Astrocyte of the cerebellum (primary cell): ENCODE measurements around the gene OTOF.

Experiments
- DNase-seq: peaks from one replicate; pipeline ENCODE4 v3.0.0-alpha.2; 2011; ENCODE audit warnings: low read depth
- H3K4me3 ChIP-seq: 2 replicates; pipeline ENCODE4 v1.5.1; 2011; ENCODE audit warnings: mild to moderate bottlenecking, low read depth, low read length, moderate library complexity
- CTCF ChIP-seq: IDR thresholded peaks from 2 replicates; pipeline ENCODE4 v1.5.1; 2012; ENCODE audit warnings: low read length, low read depth, moderate library complexity, mild to moderate bottlenecking; ENCODE audit errors: missing control alignments
- in situ Hi-C: cut with HindIII; loops from 2 replicates; pipeline ENCODE4 v1.10.0; 2017; ENCODE audit warnings: low sequenced_read_pairs

OTOF gene

GRCh38 chr2:26423750-26424149 is 54.2 kb downstream of the OTOF start:
- DNase-seq, result no peak
- no peak for TF ChIP-seq CTCF
- no peak overlapping the region for H3K4me3 ChIP-seq
- in situ Hi-C loops, result no loop called here

GRCh38 chr2:26422947-26423629 is 54.8 kb downstream of the OTOF start:
- in situ Hi-C loops, result no loop called here
- DNase-seq, result no peak
- no peak overlapping the region for H3K4me3 ChIP-seq
- no peak for TF ChIP-seq CTCF

GRCh38 chr2:26421961-26422360 is 56.0 kb downstream of the OTOF start:
- no peak overlapping the region for H3K4me3 ChIP-seq
- no peak for DNase-seq
- in situ Hi-C loops, result no loop called here
- TF ChIP-seq CTCF, result no peak

- no peak for DNase-seq
- no peak for TF ChIP-seq CTCF
- in situ Hi-C loops, result no loop called here
- H3K4me3 ChIP-seq, result no peak overlapping the region
Measured at GRCh38 chr2:26414311-26414710, 63.6 kb downstream of the OTOF start.

GRCh38 chr2:26412091-26412673 is 65.7 kb downstream of the OTOF start:
- in situ Hi-C loops, result no loop called here
- no peak for TF ChIP-seq CTCF
- DNase-seq, result no peak
- no peak overlapping the region for H3K4me3 ChIP-seq

- in situ Hi-C loops, result no loop called here
- DNase-seq, result no peak
- no peak for TF ChIP-seq CTCF
- no peak overlapping the region for H3K4me3 ChIP-seq
Measured at GRCh38 chr2:26411419-26411818, 66.5 kb downstream of the OTOF start.
